OCI-LY1 (cell line): ENCODE results near the gene CDHR1.

Experiments used
- H2AFZ ChIP-seq: fragments of 200-600 bp; sonication (generic), shearing (Covaris generic); 2 replicates; pipeline ENCODE4 v1.6.0; 2014; ENCODE audit warnings: antibody characterized with exemption, mild to moderate bottlenecking, low read length
- H3F3A ChIP-seq: fragments of 200-600 bp; sonication (generic), shearing (Covaris generic); 2 replicates; pipeline ENCODE4 v1.6.0; 2014; ENCODE audit warnings: mild to moderate bottlenecking, antibody characterized with exemption, low read length, moderate library complexity; ENCODE audit not compliant: insufficient read depth
- H3K27ac ChIP-seq: fragments of 200-600 bp; sonication (generic); 2 replicates; pipeline ENCODE4 v1.5.1; 2014; ENCODE audit warnings: low read length, mixed run types, mild to moderate bottlenecking, low read depth; ENCODE audit not compliant: poor library complexity, severe bottlenecking
- H3K27me3 ChIP-seq: fragments of 200-600 bp; sonication (generic); 2 replicates; pipeline ENCODE4 v1.6.0; 2014; ENCODE audit warnings: antibody characterized with exemption, mild to moderate bottlenecking, low read length, moderate library complexity; ENCODE audit not compliant: insufficient read depth
- H3K36me3 ChIP-seq: fragments of 200-600 bp; sonication (generic); 2 replicates; pipeline ENCODE4 v1.6.1; 2014; ENCODE audit warnings: mild to moderate bottlenecking, antibody characterized with exemption, low read length, moderate library complexity, mixed read lengths; ENCODE audit not compliant: insufficient read depth
- H3K4me1 ChIP-seq: fragments of 200-600 bp; sonication (generic); 2 replicates; pipeline ENCODE4 v1.5.1; 2014; ENCODE audit warnings: mild to moderate bottlenecking, low read length, moderate library complexity; ENCODE audit not compliant: insufficient read depth, severe bottlenecking
- H3K4me2 ChIP-seq: fragments of 200-600 bp; sonication (generic), shearing (Covaris generic); 2 replicates; pipeline ENCODE4 v1.6.1; 2014; ENCODE audit warnings: low read length
- H3K4me3 ChIP-seq: fragments of 200-600 bp; sonication (generic); 2 replicates; pipeline ENCODE4 v1.5.1; 2014; ENCODE audit warnings: low read length, low read depth, mild to moderate bottlenecking, mixed read lengths; ENCODE audit not compliant: poor library complexity, severe bottlenecking
- H3K79me2 ChIP-seq: fragments of 200-600 bp; shearing (Covaris generic); 2 replicates; pipeline ENCODE4 v1.6.1; 2016; ENCODE audit warnings: mixed run types, low read length, mixed read lengths; ENCODE audit not compliant: insufficient read depth
- H3K9ac ChIP-seq: fragments of 200-600 bp; sonication (generic), shearing (Covaris generic); 2 replicates; pipeline ENCODE4 v1.6.1; 2014; ENCODE audit warnings: mild to moderate bottlenecking, low read length, mixed read lengths
- H3K9me2 ChIP-seq: fragments of 200-600 bp; sonication (generic), shearing (Covaris generic); 2 replicates; pipeline ENCODE4 v1.6.1; 2014; ENCODE audit warnings: low read depth, mild to moderate bottlenecking, low read length, mixed read lengths
- H3K9me3 ChIP-seq: fragments of 200-600 bp; shearing (Covaris generic); 2 replicates; pipeline ENCODE4 v1.6.1; 2014; ENCODE audit warnings: low read length, mixed read lengths
- H4K20me1 ChIP-seq: fragments of 200-600 bp; sonication (generic), shearing (Covaris generic); 2 replicates; pipeline ENCODE4 v1.6.0; 2016; ENCODE audit warnings: mild to moderate bottlenecking, low read length; ENCODE audit not compliant: insufficient read depth
- CTCF ChIP-seq: fragments of 200-600 bp; sonication (generic), shearing (Covaris generic); IDR thresholded peaks from 2 replicates; pipeline ENCODE4 v1.5.1; 2017; ENCODE audit warnings: mild to moderate bottlenecking, antibody characterized with exemption, low read length, moderate library complexity, mixed read lengths
- EZH2 ChIP-seq: fragments of 200-600 bp; sonication (generic), shearing (Covaris generic); IDR thresholded peaks from 2 replicates; pipeline ENCODE4 v1.8.0; 2017; ENCODE audit warnings: borderline replicate concordance, mixed run types, mild to moderate bottlenecking, antibody characterized with exemption, low read length, moderate library complexity, mixed read lengths

Gene CDHR1

GRCh38 chr10:84224411-84225028, 30.2 kb downstream of the CDHR1 start:
- no peaks in the 10 kb centered on the region for H3K9me3 ChIP-seq
- H3K4me3 ChIP-seq = no peak overlapping the region
- no peaks in the 10 kb centered on the region for H3K4me1 ChIP-seq
- H3K36me3 ChIP-seq = no peaks in the 10 kb centered on the region
- no peaks in the 10 kb centered on the region for H3K9me2 ChIP-seq
- H3K79me2 ChIP-seq = no peaks in the 10 kb centered on the region
- H2AFZ ChIP-seq = no peak overlapping the region
- no peak overlapping the region for H3K4me2 ChIP-seq
- no peak overlapping the region for H3K27ac ChIP-seq
- TF ChIP-seq CTCF (no peak), EZH2 (no peak)
- no peaks in the 10 kb centered on the region for H3F3A ChIP-seq
- H3K27me3 ChIP-seq = no peaks in the 10 kb centered on the region; the same call in 1 of the 2 replicates
- no peak overlapping the region for H3K9ac ChIP-seq
- no peaks in the 10 kb centered on the region for H4K20me1 ChIP-seq

GRCh38 chr10:84225427-84226173, 31.3 kb downstream of the CDHR1 start, which contains the start of gene LRIT2:
Gene LRIT2, minus strand, starts transcription at chr10:84225544. Its CDS starts 24 bp downstream, at chr10:84225520.
- no peaks in the 10 kb centered on the region for H3K4me1 ChIP-seq
- no peaks in the 10 kb centered on the region for H3F3A ChIP-seq
- no peaks in the 10 kb centered on the region for H3K79me2 ChIP-seq
- H3K9ac ChIP-seq = no peak within 1 kb of the TSS
- no peak within 1 kb of the TSS for H3K4me3 ChIP-seq
- no peaks in the 10 kb centered on the region for H3K36me3 ChIP-seq
- no peaks in the 10 kb centered on the region; the same call in 1 of the 2 replicates for H3K27me3 ChIP-seq
- TF ChIP-seq CTCF (no peak), EZH2 (no peak)
- H3K9me2 ChIP-seq = no peaks in the 10 kb centered on the region
- H4K20me1 ChIP-seq = no peaks in the 10 kb centered on the region
- H3K27ac ChIP-seq = no peak within 1 kb of the TSS
- H3K4me2 ChIP-seq = no peak within 1 kb of the TSS
- no peaks in the 10 kb centered on the region for H3K9me3 ChIP-seq
- H2AFZ ChIP-seq = no peak within 1 kb of the TSS

- Histone ChIP-seq H3K9me2 (no peaks in the 10 kb centered on the region), H2AFZ (no peak overlapping the region), H3K4me1 (no peaks in the 10 kb centered on the region), H3K36me3 (no peaks in the 10 kb centered on the region), H3K79me2 (no peaks in the 10 kb centered on the region), H3K27ac (no peak overlapping the region), H3K9me3 (no peaks in the 10 kb centered on the region), H4K20me1 (no peaks in the 10 kb centered on the region), H3K9ac (no peak overlapping the region), H3K4me3 (no peak overlapping the region), H3F3A (no peaks in the 10 kb centered on the region), H3K4me2 (no peak overlapping the region), H3K27me3 (no peaks in the 10 kb centered on the region; the same call in 1 of the 2 replicates)
- TF ChIP-seq EZH2 = no peak
- no peak for TF ChIP-seq CTCF
These were observed 32.3 kb downstream of the CDHR1 start for GRCh38 chr10:84226616-84227015.
